SK-N-DZ (cell line): Measurements from ENCODE around the gene AKAP13.
"Not testable (repeated sequence)": the region's sequence is repeated elsewhere in the genome, so short reads cannot be mapped to it uniquely, and the experiment has no call there.

Experiments
- DNase-seq: peaks from one replicate; pipeline ENCODE4 v3.0.0-alpha.2; 2015; ENCODE audit warnings: low spot score
- small RNA-seq, 2 experiments: library from RNA; depleted of rRNA; stranded (forward); fragments of <200 nt; gene quantifications; one replicate each; pipeline ENCODE3, GENCODE V24; 2014

AKAP13 gene

DNA sequence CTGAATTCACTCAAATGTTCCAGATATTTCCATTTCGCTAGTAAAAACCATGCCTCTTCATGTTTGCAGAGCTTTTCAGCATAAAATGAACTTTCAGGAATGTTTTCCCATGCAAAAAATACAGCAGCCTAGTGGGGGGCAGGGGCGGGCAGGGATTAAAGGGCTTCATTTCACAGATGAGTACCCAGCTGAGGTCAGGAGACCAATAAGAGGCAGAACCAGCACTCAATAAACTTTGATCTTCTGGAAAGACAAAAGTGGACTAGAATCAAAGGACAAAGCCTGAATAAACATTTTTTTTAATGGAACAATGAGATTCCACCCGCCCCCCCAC, 406.3 kb downstream of the AKAP13 start:
- no peak for DNase-seq

DNA sequence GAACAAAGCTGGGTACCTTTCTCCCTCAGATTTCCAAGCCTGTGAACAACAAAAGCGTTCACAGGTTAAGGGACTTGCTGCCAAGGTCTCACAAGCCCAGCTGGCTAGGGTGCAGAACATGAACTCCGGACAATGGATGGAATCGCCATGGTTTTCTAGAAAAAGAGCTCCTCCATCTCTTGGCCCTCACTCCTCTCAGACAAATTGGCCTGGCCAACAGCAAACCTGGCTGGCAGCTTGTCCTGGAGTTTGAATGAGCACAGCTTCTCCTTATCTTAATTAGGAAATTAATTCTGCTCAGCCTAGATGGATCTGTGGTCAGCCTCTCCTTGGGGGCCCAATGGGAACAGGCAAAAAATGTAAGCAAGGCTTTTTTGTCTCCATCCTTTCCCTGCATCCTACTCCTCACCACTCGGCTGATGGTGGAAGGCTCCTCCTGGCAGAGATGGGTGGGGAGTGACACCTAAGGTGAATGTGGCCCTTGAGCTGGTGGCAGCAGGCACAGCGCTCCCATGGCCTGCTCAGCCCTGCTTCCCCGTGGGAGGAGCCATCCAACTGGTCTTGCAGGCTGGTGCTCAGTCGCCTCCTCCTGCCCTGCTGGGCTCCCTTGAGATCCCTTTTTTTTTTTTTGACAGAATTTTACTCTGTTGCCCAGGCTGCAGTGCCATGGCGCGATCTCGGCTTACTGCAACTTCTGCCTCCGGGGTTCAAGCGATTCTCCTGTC, 408.5 kb downstream of the AKAP13 start:
- no peak for DNase-seq

DNA sequence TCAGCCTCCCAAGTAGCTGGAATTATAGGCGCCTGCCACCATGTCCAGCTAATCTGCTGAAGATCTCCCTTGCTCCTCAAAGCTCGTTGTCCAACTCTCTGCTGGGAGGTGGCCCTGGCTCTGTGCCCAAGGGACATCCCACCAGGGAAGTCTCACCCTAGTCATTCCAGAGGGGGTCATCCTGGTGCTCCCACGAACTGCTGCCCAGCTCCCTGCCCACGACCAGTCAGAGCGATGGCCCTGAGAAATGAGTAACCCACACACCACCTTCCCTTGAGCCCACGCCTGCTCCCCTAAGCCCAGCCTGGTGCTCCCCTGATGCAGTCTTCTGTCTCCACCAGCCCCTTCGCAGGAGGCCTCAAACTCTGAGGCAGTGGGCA, 409.1 kb downstream of the AKAP13 start:
- DNase-seq, result no peak

DNA sequence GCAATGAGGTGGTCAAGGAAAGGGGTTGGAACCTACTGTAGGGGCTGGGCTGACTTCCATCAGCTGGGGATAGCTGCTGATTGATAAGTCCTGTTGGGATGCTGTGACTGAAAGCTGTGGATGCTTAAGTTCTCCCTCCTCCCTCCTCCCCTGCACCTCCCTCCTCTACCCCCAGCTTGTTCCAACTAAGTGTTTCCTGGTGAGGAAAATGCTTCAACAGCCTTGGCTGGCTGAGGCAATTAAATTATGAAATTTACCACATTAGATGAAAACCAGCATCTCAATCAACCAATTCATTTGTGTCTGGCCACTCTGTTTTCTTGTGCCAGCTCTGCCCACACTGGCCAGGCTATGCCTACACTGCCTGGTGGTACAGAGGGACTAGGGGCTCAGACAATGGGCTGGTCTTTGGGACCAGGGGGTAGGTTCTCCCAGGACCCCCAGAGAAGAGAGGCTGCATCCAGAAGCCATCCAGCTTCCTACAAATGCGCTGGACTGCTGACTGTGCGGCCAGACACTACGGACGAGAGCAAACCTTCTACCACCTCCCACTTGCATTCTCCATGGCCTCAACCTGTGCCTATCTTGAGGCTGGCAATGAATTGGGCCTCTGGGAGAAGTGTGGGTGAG, 411.8 kb downstream of the AKAP13 start:
- peak; percentile 24 for DNase-seq

DNA sequence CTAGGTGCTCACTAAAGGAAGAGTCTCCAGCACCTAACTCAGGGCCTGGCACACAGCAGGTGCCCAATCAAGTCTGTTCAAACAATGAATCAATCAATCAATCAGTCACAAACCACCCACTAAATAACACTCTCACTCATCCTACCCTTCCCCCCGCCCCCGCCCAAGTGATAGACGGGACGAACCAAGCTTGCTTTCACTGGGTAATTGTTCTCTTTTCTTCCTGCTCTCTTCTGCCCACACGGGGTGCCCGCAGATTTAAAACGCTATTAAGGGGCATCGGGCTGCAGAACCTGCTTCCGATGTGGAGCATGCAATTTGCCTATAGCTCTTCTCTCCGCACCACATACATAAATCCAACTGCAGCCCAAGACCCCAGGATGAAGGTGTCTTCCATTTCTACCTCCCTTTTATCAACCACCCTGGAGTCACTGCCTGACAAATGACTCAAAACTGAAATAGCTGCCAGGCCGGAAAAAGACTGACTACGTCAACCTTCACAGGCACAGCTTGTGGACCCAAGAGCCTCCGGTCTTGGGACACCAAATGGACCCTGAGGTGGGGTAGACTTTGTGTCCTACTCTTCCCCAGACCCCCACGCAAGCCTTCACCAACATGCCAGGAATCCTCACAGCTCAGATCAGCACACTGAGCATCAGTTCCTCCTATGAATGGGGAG, 412.6 kb downstream of the AKAP13 start:
- no peak for DNase-seq

DNA sequence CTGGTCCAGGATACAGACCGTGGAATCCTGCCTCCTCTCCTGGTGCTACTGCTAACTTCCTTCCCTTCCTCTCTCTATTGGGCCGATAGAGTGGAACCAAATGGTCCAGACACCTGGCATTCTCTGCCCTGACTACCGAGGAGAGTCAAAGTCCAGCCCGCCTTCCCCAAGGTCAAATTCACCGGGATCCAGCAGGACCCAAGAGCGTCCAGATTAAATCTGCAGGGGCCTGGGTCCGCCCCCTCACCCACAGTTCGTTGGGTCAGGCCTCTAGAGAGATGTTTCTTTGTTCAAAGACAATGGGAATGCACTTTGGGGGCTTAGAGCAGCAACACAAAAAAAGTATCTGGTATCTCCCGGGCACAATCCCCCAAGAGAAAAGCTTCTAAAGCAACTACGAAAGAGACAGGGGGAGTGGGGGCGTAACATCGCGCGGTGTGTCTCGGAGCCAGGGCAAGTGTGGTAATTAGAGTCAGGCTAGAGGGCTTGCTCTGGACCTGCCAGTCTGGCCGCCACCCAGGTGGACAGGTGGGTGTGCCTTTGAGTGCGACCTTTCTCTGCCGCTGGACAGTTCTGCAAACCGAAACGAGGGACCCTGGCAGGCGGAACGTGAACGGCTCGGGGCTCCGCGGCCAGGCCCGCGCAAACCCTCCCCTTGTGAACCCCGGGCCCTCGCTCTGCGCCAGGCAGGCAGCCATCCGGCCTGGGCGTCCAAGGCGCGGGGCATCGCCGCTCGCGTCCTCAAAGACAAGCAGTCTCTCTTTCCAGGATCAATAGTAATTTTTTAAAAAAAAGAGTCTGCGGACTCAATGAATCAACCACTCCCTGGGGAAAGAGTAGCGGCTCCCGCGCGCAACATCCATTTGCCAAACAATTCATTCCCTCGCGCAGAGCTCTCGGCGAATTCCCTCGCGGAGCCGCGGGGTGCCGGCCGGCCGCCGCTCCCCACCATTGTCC, 413.5 kb downstream of the AKAP13 start:
- peak; percentile 25 for DNase-seq

DNA sequence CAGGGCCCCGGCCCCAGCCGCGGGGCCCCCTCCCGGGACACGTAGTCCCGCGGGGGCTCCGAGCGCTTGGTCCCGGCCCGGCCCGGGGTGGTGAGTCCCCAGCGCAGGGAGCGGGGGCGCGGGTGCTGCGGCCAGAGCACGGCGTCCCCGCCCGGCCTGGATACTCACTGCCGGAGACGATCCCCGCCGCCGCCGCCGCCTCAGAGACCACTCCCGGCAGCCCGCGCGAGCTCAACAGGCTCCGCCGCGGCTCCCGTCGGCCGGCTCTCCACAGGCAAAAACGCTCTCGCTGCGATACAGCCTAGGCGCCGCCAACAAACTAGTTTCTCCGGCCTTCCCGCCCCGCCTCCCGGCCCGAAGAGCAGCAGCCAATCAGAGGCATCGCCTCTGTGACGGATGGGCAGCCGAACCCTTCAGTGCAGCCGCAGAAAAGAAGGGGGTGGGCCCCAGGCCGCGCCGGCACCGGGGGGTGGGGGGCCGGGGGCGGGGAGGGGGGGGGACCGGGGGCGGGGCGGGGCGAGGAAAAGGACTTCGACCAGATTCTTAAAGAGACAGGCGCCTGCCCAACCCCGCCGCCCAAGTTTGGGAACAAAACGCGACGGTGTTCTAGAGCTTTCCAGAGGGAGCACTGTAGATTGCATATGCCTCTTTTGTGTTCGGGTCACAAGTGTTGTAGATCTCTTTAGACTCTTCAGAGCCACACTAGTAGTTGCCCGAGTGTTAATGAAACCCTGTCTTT, 414.4 kb downstream of the AKAP13 start, which contains the start of gene KLHL25:
Gene KLHL25, minus strand, starts transcription at position 328 of the 739 bp plus-strand sequence. CDS start 25,115 bp downstream, outside the sequence.
- DNase-seq, result peak; percentile 95

DNA sequence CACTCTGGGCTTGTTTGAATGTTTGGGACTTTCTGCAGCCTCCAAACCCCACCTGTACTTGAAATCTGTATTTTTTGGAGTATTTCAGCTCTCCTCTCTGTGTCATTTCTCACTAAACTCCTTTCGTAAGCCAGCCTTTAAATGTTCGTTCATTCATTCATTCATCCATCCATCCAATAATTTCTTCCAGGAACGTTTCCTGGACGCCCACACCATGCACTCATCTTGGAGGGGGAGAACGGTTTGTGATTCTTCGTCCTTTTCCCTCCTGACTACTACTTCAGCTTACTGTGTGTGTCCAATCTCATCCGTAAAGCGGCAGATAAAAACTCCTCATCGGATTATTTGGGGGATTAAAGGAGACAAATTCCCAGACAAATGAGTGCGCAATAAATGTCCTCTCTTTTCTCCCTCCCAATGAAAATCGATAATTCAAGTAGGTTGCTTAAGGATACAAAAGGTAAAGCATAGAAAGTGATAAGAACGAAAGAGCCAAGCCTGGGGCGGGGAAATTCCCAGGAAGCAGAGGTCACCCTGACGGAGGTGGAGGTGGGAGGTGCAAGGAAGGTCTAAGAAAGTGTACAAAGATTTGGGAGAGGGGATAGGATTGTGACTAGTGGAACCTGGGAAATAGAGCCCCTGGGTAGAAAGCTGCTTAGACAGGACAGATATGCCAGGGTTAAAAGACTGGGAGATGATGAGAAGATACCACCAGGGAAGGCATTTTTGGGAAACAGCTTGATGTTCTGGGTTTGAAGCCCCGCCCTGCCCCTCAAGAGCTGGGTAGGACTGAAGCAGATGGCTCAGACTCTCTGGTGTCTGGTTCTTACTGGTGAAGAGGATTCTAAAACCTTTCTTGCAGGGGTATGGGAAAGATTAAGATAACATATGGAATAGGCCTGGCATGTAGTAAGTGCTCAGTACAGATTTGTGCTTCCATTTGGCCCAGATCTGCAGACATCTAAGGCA, 415.2 kb downstream of the AKAP13 start:
- peak; percentile 13 for DNase-seq

DNA sequence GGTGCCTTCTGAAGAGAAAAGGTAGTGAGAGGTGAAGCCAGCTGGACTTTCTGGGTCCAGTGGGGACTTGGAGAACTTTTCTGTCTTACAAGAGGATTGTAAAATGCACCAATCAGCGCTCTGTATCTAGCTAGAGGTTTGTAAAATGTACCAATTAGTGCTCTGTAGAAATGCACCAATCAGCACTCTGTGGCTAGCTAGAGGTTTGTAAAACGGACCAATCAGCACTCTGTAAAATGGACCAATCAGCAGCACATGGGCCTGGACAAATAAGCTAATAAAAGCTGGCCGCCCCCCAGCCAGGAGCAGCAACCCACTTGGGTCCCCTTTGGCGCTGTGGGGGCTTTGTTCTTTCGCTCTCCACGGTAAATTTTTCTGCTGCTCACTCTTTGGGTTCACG, 416.0 kb downstream of the AKAP13 start:
- DNase-seq, result not testable (repeated sequence)

Small RNA genes lying within 50 kb of the gene (small RNA-seq; reads per million reads assigned to genes)
- gene AC021739.1 (0 reads per million in 2 experiments), gene MIR1276 (0.66 to 2.2 reads per million in 2 experiments), gene RNU6-1280P (0 reads per million in 2 experiments), gene RNU7-79P (0 reads per million in 2 experiments)
